Stimulated activated CD4-positive, alpha-beta T cell treated with anti-CD3 and anti-CD28 coated beads, TNF-alpha, amount 100 ng/mL, for 48 hours (primary cell): ENCODE results near the gene LTB4R.
"Not testable (repeated sequence)": the region's sequence is repeated elsewhere in the genome, so short reads cannot be mapped to it uniquely, and the experiment has no call there.

ENCODE experiments used
- DNase-seq, 3 donors: peaks; one replicate each; pipeline ENCODE4 v3.0.0-alpha.2; 2020; ENCODE audit warnings: low read depth in 3 of 3

The LTB4R gene

GRCh38 chr14:24323341-24323740 is 12.0 kb downstream of the LTB4R start:
- DNase-seq: no peak

GRCh38 chr14:24324024-24324423 is 12.7 kb downstream of the LTB4R start:
- no peak for DNase-seq

DNA sequence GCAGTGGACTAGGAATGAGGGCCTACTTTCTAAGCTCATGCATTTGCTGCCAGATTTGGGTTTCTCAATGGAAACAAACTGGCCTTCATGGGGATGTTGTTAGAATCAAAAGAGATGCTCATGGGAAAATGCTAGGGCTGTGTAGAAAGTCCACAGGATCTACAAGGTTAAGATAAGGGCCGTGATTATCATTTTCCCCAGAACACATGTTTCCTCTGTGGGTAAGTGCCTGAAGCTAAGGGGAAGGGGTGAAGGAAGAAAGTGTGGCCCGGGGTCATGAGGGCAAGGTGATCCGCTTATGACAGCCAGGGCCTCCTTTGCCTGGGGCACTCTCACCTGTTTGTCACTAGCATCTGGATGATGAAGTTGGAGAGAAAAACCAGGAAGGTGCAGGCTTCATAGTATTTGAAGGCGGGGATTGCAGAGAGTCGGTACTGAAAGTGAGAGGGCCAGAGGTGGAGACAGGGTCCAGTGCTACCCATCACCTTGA is 13.8 kb downstream of the LTB4R start:
- no peak for DNase-seq

DNA sequence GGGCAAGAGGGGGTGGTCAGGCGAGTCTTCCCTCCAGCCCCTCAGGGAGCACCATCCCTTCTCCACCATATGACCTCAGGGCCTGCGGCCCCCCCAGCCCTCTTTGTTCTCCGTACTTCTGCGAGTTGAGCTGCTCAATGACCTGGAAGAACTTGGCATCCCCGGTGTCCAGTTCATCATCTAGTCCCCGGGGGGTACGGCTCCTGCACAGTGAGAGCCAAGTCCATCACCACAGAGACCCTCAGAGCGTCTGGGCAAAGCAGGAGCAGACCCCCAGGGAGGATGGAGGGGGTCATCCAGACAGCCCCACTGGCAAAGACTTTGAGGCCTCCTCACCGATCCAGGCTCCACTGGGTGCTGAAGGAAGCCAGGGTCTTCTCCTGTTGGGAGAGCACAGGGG is 14.7 kb downstream of the LTB4R start:
- DNase-seq: no peak

DNA sequence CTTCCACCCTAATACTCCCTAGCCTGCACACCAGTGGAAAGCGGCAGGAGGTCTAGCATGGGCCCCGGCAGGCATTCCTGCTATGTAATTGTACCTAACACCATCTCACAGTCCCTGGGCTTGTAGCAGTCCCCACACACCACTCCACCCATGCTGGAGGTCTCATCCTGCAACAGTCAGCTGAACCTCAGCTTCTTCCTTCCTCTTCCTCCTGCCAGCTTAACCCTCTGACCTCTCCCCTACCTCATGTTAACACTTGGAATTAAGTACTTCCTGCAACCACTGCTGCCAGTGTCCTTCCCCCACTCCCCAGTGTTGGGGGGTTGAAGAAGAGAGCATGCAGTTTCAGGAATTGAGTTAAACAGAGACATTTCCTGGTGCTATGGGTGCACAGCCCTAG is 16.0 kb downstream of the LTB4R start:
- no peak for DNase-seq

DNA sequence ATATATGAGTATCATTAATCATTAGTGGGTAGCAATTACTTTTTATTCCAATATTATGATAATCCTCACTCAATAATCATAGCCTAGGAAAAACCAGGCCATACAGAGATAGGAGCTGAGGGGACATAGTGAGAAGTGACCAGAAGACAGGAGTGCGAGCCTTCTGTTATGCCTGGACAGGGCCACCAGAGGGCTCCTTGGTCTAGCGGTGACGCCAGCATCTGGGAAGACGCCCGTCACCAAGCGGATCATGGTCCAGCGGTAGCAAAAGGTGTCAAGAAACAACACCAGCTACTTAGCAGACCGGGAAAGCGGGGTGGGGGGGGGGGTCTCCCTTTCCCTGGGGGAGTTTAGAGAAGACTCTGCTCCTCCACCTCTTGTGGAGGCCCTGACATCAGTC is 16.6 kb downstream of the LTB4R start:
- not testable (repeated sequence) for DNase-seq

- DNase-seq: no peak
Measured at GRCh38 chr14:24329073-24329663, 17.9 kb downstream of the LTB4R start.

- peak in 1 of 3 donors; percentile 22 for DNase-seq
Measured at GRCh38 chr14:24329736-24330135, 18.4 kb downstream of the LTB4R start.

GRCh38 chr14:24330973-24331674 is 19.8 kb downstream of the LTB4R start:
- DNase-seq: no peak

DNA sequence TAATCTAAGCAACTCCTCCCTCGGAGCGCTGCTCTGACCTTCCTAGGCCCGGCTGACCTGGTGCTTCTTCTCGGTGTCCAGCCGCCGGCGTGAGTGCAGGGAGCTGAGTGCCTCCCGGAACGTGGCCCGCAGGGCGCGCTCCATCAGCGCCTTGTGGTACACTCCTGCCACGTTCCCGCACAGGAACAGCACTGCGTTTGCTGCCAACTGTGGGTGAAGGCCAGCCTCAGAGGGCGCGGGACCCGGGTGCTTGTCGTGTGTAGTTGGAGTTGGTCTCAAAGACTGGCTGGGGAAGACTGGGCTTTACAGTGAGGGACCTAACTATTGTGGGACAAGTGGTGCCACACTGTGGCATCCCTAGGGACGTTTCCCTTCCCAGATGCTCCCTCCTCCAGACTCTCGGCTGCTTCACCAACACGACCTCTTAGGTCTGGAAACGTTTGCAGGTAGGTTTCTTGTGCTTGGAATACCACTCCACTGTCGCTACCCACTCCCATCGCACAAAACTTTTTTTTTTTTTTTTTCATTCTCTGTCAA is 20.5 kb downstream of the LTB4R start:
- DNase-seq: no peak

- DNase-seq: peak; percentile 66 to 77 (median 76)
Measured at GRCh38 chr14:24332268-24332993, 21.1 kb downstream of the LTB4R start.

- no peak for DNase-seq
Measured at GRCh38 chr14:24334431-24335291, 23.4 kb downstream of the LTB4R start, which contains the start of gene ADCY4. Gene ADCY4 (minus strand): TSS chr14:24335071. CDS start chr14:24334652, 419 bp downstream.

DNA sequence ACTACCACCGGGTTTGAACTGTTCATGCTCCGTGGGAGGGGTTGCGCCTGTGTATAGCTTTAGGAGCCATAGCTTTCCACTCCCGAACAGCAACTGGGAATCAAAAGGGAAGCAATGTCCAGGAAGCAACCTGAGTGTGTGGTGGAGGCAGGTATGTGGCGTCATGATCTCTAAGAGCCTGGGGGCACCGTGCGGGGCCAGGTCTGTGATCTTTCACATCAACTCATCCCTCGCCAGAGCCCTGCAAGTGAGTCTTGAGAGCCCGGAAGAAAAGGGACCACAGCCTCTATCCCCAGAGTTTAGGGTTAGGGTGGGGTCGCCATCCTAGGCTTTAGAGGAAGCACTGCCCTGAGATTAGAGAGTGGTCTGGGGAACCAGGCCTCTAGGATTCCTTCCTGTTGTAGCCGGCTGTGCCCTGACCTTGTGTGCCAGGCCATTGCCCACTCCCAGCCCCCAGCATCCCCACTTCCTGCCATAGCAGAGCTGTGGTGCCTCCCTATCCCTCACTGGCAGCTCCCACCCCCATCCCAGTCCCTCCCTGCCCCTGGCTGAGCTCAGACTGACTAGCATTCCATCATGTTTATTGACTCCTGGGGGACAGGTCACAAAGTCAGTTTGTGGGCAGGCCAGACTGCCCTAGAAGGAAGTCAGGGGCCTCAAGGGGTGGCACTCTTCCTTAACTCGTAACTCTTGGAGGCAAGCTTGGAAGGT is 24.3 kb downstream of the LTB4R start:
- DNase-seq: no peak

- no peak for DNase-seq
Measured at GRCh38 chr14:24337144-24337823, 26.0 kb downstream of the LTB4R start.

DNA sequence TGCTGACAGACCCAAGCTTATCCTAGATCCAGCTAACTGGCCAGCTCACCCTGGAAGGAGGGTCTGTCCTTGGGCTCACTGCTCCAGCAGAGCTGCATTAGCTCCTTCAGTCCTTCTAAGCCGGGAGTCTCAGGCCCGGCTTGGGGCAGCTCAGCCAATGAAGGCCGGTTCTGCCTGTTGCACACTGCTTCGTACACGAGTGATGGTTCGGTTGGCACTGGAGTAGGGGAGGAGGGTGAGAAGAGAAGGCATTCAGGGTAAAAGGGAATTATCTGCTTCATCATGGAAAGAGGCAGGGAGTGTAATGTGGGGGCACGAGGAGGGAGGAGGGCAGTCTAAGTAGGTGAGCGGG is 26.5 kb downstream of the LTB4R start:
- no peak for DNase-seq

DNA sequence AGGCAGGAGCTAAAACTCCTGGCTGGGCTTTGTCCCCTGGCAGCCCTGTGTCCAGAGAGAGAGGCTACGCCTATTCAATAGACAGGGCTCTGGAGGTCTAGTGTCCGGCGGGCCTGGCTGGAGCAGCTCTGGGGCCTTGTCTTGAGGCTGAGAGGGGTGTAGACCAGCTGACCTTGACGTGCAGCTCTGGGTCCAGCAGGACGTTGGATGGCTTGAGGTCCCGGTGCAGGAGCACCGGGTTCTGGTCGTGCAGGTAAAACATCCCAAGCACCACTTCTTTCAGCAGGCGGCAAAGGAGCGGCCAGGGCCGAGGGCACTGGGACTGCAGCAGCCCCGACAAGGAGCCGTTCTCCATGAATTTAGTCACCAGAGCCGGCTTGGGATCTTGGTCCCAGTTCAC is 27.5 kb downstream of the LTB4R start:
- no peak for DNase-seq

- DNase-seq: peak in 2 of 3 donors; percentile 29 to 63
Measured at GRCh38 chr14:24339284-24340151, 28.2 kb downstream of the LTB4R start, which contains the start of gene RIPK3. Gene RIPK3 (minus strand): TSS chr14:24339991. CDS start chr14:24339826, 165 bp downstream.

DNA sequence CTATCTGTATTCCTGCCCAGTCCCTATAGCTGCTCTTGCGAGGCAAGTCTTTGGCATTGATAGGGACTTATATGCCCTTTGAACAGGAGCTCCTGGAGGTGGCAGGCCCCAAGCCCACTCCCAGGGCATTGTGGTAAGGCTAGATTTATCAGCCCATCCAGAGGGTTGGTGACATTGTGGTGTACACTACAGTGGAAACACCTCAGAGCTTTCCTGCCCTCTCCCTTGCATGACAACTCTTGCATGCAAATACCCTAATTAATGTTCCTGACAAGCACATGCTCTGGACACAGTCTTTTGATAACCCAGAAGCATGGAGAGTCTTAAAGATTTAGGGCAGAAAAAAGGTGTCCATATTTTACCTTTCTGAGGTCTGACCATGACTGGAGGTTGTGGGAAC is 29.3 kb downstream of the LTB4R start:
- DNase-seq: no peak

GRCh38 chr14:24342889-24343288 is 31.6 kb downstream of the LTB4R start:
- no peak for DNase-seq
